Common myeloid progenitor, CD34-positive (primary cell): ENCODE data around the gene TUBGCP3.
A peak's percentile ranks its signal among the peaks of the same experiment; 100 is the strongest.

Experiments
- CTCF ChIA-PET: fragments of 350-600 bp; sonication (Branson Sonifier 250); formaldehyde crosslinking; loops from one replicate; lab custom pipeline; 2021; ENCODE audit warnings: antibody characterized with exemption; lab: Charles Lee
- POLR2A ChIA-PET: fragments of 350-600 bp; sonication (Branson Sonifier 250); formaldehyde crosslinking; loops from one replicate; lab custom pipeline; 2021; ENCODE audit warnings: antibody characterized with exemption; lab: Charles Lee
- DNase-seq, 3 donors: peaks; one replicate each; pipeline versions ENCODE4 v3.0.0 to v3.0.0-alpha.2; 2013
- H3K27ac ChIP-seq, 2 experiments: 1 replicate in 1 of 2; 2 replicates in 1 of 2; pipeline ENCODE4 v1.7.0; 2013; ENCODE audit warnings: inconsistent platforms in 2 of 2, low read length in 2 of 2, mild to moderate bottlenecking in 2 of 2, low read depth in 1 of 2, moderate library complexity in 1 of 2; ENCODE audit not compliant: severe bottlenecking in 2 of 2, insufficient read depth in 1 of 2, poor library complexity in 1 of 2
- H3K27me3 ChIP-seq, 5 experiments: replicated peaks in 2 of 5; 1 replicate in 3 of 5; 2 replicates in 2 of 5; pipeline versions ENCODE4 v1.6.1 to v1.7.0; 2013; ENCODE audit warnings: low read length in 4 of 5, mild to moderate bottlenecking in 2 of 5, moderate library complexity in 2 of 5, inconsistent platforms in 1 of 5; ENCODE audit not compliant: insufficient read depth in 5 of 5, control insufficient read depth in 4 of 5
- H3K36me3 ChIP-seq, 4 experiments: 1 replicate in 2 of 4; 2 replicates in 2 of 4; pipeline versions ENCODE4 v1.6.1 to v1.7.0; 2013; ENCODE audit warnings: low read length in 3 of 4, control low read depth in 1 of 4, mild to moderate bottlenecking in 1 of 4; ENCODE audit not compliant: control insufficient read depth in 4 of 4, insufficient read depth in 4 of 4
- H3K4me1 ChIP-seq, 4 experiments: 1 replicate in 3 of 4; 2 replicates in 1 of 4; pipeline versions ENCODE4 v1.6.1 to v1.7.1; 2013; ENCODE audit warnings: low read length in 3 of 4, mild to moderate bottlenecking in 3 of 4, control low read depth in 1 of 4, inconsistent platforms in 1 of 4, moderate library complexity in 1 of 4; ENCODE audit not compliant: control insufficient read depth in 4 of 4, insufficient read depth in 4 of 4; ENCODE audit errors: control extremely low read depth in 1 of 4
- H3K4me3 ChIP-seq, 7 experiments: 1 replicate in 4 of 7; 2 replicates in 3 of 7; pipeline versions ENCODE4 v1.5.1 to v1.7.0; 2013; ENCODE audit warnings: mild to moderate bottlenecking in 7 of 7, low read length in 6 of 7, moderate library complexity in 6 of 7, inconsistent platforms in 2 of 7, low read depth in 2 of 7, control low read depth in 1 of 7; ENCODE audit not compliant: insufficient read depth in 4 of 7, control insufficient read depth in 1 of 7; ENCODE audit errors: extremely low read depth in 1 of 7
- H3K9me3 ChIP-seq, 5 experiments: 1 replicate in 4 of 5; 2 replicates in 1 of 5; pipeline versions ENCODE4 v1.6.1 to v1.7.1; 2013; ENCODE audit warnings: low read length in 4 of 5, mild to moderate bottlenecking in 2 of 5, inconsistent platforms in 1 of 5, low read depth in 1 of 5, moderate library complexity in 1 of 5; ENCODE audit not compliant: control insufficient read depth in 4 of 5, insufficient read depth in 2 of 5; ENCODE audit errors: control extremely low read depth in 1 of 5
- WGBS: methylation state at CpG from one replicate; pipeline ENCODE4 v1.1.5; 2013; ENCODE audit not compliant: insufficient coverage; 5-methylcytosine and 5-hydroxymethylcytosine counted together

TUBGCP3 gene

GRCh38 chr13:112624040-112624439 lies 36.1 kb upstream of the TUBGCP3 start:
- Histone ChIP-seq H3K27ac (no peak overlapping the region), H3K27me3 (peaks cover 0 to 3% (median 0%) of the 10 kb centered on the region in 5 experiments), H3K9me3 (no peaks in the 10 kb centered on the region), H3K36me3 (no peaks in the 10 kb centered on the region), H3K4me1 (peaks cover 0 to 2% (median 0%) of the 10 kb centered on the region in 4 experiments), H3K4me3 (no peak overlapping the region)
- 91% methylated on average over 14 of the region's 16 CpGs for WGBS
- CTCF ChIA-PET: no interaction called here
- POLR2A ChIA-PET: no interaction called here
- DNase-seq: no peak

DNA sequence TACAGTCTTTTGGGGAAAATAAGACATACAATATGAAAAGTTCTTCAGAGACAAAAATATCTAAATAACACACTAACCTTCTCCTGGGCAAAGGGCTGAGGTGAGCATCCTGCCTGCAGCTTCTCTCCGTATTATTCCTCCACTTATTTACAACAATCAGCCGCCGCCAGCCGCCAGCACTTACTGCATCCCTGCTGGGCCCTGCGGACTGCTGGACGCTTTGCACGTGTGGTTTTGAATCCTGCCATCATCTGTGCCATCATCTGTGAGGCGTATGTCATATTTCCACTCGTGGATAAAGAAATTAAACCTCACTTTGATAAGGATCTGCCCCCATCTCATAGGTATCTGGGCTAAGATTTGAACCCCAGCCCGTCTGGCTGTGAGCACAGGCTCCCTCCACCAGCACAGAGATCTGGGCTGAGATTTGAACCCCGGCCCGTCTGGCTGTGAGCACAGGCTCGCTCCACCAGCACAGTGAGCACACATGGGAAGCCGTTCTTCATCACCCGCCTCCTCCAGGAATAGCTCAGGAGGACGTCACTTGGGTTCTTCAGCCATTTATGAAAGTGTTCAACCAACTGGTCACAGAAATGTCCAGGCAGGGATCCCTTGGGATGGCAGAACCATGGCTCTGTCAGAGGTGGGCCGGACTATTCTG lies 35.2 kb upstream of the TUBGCP3 start:
- WGBS: 93% methylated on average over 16 of the region's 17 CpGs
- Histone ChIP-seq H3K27ac (no peak overlapping the region), H3K4me3 (no peak overlapping the region), H3K27me3 (peaks cover 0 to 2% (median 0%) of the 10 kb centered on the region in 5 experiments), H3K4me1 (peaks cover 0 to 2% (median 0%) of the 10 kb centered on the region in 4 experiments), H3K36me3 (no peaks in the 10 kb centered on the region), H3K9me3 (no peaks in the 10 kb centered on the region)
- ChIA-PET CTCF (no interaction called here), POLR2A (no interaction called here)
- DNase-seq: no peak

DNA sequence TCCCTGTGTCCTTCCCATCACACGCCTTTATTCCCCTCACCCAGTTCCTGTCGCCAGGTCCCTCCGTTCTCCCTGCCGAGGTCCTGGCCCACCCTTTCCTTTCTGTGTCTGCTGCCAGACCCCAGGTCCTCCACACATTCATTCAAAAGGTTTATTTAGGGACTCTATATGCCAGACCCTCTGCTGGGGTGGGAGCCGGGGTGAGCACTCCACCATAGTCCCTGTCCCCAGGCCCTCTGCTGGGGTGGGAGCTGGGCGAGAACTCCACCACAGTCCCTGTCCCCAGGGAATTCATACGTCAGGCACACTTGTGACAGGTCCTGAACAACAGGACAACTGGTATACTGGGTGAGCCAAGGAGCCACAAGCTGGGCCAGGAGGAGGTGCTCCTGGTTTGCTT lies 34.4 kb upstream of the TUBGCP3 start:
- Histone ChIP-seq H3K4me3 (no peak overlapping the region), H3K27ac (no peak overlapping the region), H3K4me1 (peaks cover 0 to 2% (median 0%) of the 10 kb centered on the region in 4 experiments), H3K9me3 (no peaks in the 10 kb centered on the region), H3K27me3 (peaks cover 0 to 2% (median 0%) of the 10 kb centered on the region in 5 experiments), H3K36me3 (no peaks in the 10 kb centered on the region)
- ChIA-PET CTCF (interaction anchor here (0.8 to 1.1 kb wide), 2 partner anchors 10 to 118 kb away, joined by 3 read pairs; no protein-coding TSS in a partner anchor), POLR2A (interaction anchor here (0.6 kb wide), 1 partner anchor 1548 kb away, joined by 3 read pairs; no protein-coding TSS in a partner anchor)
- WGBS: 86% methylated on average over 6 of the region's 7 CpGs
- no peak for DNase-seq

DNA sequence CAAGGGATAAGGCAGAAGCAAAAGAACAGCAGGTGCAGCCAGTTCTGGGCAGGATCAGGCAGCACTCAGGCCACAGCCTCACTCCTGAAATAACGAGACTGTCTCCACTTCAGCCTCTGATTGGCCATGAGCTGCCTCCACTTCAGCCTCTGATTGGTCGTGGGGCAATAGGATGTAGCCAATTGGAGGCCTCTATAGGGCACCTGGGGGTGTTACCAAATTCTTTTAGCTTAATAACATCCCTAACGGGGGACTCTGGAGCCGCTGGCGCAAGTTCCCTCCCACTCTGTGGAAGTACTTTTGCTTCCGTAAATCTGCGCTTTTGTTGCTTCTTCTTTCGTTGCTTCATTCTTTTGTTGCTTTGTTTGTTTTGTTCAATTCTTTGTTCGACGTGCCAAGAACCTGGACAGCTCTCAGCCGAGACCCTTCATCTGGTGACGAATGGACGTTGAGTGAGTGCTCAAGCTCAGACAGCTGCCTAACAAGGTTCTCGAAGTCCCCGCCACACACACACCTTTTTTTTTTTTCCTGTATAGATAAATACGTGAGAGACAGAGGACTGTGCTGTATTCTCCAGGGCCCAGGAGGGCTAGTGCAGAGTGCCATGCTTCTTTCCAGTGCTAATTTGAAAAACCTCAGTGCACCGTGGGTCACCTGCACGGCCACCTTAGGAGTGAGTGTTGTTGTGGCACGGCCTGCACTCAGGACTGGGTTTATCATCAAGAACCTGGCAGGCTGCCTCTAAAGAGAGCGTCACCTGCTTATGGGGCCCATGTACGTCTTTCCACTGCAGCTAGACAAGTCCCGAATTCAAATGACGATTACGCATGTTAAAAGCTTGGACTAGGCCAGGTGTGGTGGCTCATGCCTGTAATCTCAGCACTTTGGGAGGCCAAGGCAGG lies 32.0 kb upstream of the TUBGCP3 start:
- Histone ChIP-seq H3K27me3 (peaks cover 0 to 12% (median 0%) of the 10 kb centered on the region in 5 experiments), H3K4me3 (no peak overlapping the region), H3K9me3 (no peaks in the 10 kb centered on the region), H3K36me3 (no peaks in the 10 kb centered on the region), H3K4me1 (no peaks in the 10 kb centered on the region), H3K27ac (no peak overlapping the region)
- WGBS: 74% methylated on average over 15 of the region's 24 CpGs
- CTCF ChIA-PET: interaction anchor here (0.6 to 1.6 kb wide), 4 partner anchors 11 to 20 kb away, joined by 3 to 5 read pairs (median 3); no protein-coding TSS in a partner anchor
- peak in 1 of 3 donors; percentile 77 for DNase-seq
- POLR2A ChIA-PET: no interaction called here

DNA sequence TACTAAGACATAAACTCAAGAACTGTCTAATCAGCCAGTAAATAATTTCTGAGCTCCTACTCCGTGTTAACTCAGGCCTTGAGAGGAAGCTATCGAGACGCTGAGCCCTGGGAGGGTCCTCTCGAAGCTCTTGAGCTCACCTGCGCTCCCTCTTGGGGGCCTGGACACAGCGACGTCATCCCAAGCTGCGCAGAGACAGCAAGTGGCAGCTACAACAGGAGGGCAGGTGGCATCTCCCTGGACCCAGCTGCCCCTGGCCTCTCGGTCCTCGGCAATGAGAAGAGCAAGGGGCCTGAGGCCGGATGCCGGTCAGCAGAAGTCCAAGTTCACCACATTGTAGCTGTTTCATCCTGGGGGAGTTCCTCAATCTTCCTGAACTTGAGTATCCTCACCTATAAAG lies 30.5 kb upstream of the TUBGCP3 start:
- Histone ChIP-seq H3K9me3 (no peaks in the 10 kb centered on the region), H3K27ac (no peak overlapping the region), H3K27me3 (peaks cover 0 to 15% (median 6%) of the 10 kb centered on the region in 5 experiments), H3K4me1 (no peaks in the 10 kb centered on the region), H3K36me3 (no peaks in the 10 kb centered on the region), H3K4me3 (no peak overlapping the region)
- 90% methylated on average over 12 of the region's 12 CpGs for WGBS
- POLR2A ChIA-PET: no interaction called here
- CTCF ChIA-PET: interaction anchor here (1.1 to 1.6 kb wide), 2 partner anchors 21 to 255 kb away, joined by 3 read pairs; no protein-coding TSS in a partner anchor
- no peak for DNase-seq

- no peak overlapping the region for H3K27ac ChIP-seq
- POLR2A ChIA-PET: no interaction called here
- CTCF ChIA-PET: no interaction called here
- no peaks in the 10 kb centered on the region for H3K36me3 ChIP-seq
- DNase-seq: no peak
- 92% methylated on average over 15 of the region's 18 CpGs for WGBS
- H3K4me1 ChIP-seq: no peaks in the 10 kb centered on the region
- no peaks in the 10 kb centered on the region for H3K9me3 ChIP-seq
- no peak overlapping the region for H3K4me3 ChIP-seq
- peaks cover 0 to 15% (median 6%) of the 10 kb centered on the region in 5 experiments for H3K27me3 ChIP-seq
Measured at GRCh38 chr13:112617754-112618375, 29.9 kb upstream of the TUBGCP3 start.
